ENCODE measurements around the gene TRIO.

GRCh38 chr5:14394365-14394764 lies 251.2 kb downstream of the TRIO start:
- no peak for TF ChIP-seq MYC (IDR thresholded peaks at IDR 0.05; ENCODE audit: insufficient read depth, insufficient read length, insufficient replicate concordance, low read length, severe bottlenecking)
- TF ChIP-seq CTCF (IDR thresholded peaks at IDR 0.05 in 2 of 3, conservative IDR thresholded peaks at IDR 0.05 in 1 of 3; ENCODE audit: control insufficient read depth in 2 of 3, extremely low read depth in 1 of 3, insufficient read depth in 1 of 3, low read depth in 3 of 3, low read length in 3 of 3) = no peak
